Endothelial cell (in vitro differentiated cells): Measurements from ENCODE around the gene FBXO30. TPM values are rescaled to one million over a fixed set of nuclear protein-coding genes. Genes with fewer than 3 reads are reported as not detected.

Source experiments
- DNase-seq: peaks from one replicate; pipeline ENCODE4 v3.0.0; 2021; ENCODE audit warnings: low spot score
- H3K27ac Mint-ChIP-seq: one replicate; pipeline ENCODE4 v1.8.0; 2021; ENCODE audit warnings: mixed read lengths, inconsistent platforms; ENCODE audit not compliant: unreplicated experiment
- H3K27me3 Mint-ChIP-seq: one replicate; pipeline ENCODE4 v1.8.0; 2021; ENCODE audit warnings: mild to moderate bottlenecking, moderate library complexity, mixed read lengths, inconsistent platforms; ENCODE audit not compliant: unreplicated experiment
- H3K36me3 Mint-ChIP-seq: one replicate; pipeline ENCODE4 v1.8.0; 2021; ENCODE audit warnings: mild to moderate bottlenecking, low read depth, mixed read lengths, inconsistent platforms; ENCODE audit not compliant: unreplicated experiment
- H3K4me1 Mint-ChIP-seq: one replicate; pipeline ENCODE4 v1.8.0; 2021; ENCODE audit warnings: mild to moderate bottlenecking, mixed read lengths, inconsistent platforms; ENCODE audit not compliant: unreplicated experiment
- H3K4me3 Mint-ChIP-seq: one replicate; pipeline ENCODE4 v1.8.0; 2021; ENCODE audit warnings: mild to moderate bottlenecking, mixed read lengths, inconsistent platforms; ENCODE audit not compliant: unreplicated experiment
- H3K9me3 Mint-ChIP-seq: one replicate; pipeline ENCODE4 v1.8.0; 2021; ENCODE audit warnings: mixed read lengths, inconsistent platforms; ENCODE audit not compliant: unreplicated experiment
- total RNA-seq: library from RNA; stranded (reverse); fragmentation: NEBNext Ultra II Directional; extraction: Animal tissue kit (Norgen Biotek cat#: 25700); gene quantifications from one replicate; pipeline ENCODE4 v1.2.1, GENCODE V29; 2021; ENCODE audit not compliant: unreplicated experiment
- TF ChIP-seq, protein P1 (sequence below): fragments of 200-600 bp; sonication (generic); IDR thresholded peaks from one replicate; pipeline ENCODE4 v1.5.0; 2021; ENCODE audit warnings: antibody characterized with exemption; ENCODE audit not compliant: unreplicated experiment

FBXO30 gene
- total RNA-seq, 1 donor from 2014 or later: 14.2 TPM

DNA sequence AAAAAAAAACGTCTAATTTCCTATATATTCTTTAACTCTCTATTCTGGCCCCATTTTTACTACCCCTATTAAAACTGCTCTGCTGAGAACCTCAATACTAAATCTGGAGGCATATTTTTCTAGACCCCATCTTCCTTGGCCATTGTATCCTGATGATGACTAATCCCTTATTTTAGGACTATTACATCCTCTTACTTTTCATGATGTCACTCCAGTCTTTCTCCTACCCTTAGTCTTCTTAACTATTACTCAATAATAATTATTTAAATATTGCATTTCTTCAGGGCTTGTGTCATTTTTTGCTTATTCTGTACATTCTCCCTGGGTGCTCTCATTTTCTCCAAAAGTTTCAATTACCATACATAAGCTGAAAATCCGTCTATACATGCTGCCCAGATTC, 6.4 kb downstream of the FBXO30 start:
- Mint-ChIP-seq H3K27ac (peak overlapping the region; percentile 43), H3K9me3 (no peaks in the 10 kb centered on the region), H3K36me3 (peaks cover 21% of the 10 kb centered on the region), H3K4me3 (no peak overlapping the region), H3K4me1 (peaks cover 15% of the 10 kb centered on the region), H3K27me3 (peaks cover 2% of the 10 kb centered on the region)
- TF ChIP-seq, protein P1, sequence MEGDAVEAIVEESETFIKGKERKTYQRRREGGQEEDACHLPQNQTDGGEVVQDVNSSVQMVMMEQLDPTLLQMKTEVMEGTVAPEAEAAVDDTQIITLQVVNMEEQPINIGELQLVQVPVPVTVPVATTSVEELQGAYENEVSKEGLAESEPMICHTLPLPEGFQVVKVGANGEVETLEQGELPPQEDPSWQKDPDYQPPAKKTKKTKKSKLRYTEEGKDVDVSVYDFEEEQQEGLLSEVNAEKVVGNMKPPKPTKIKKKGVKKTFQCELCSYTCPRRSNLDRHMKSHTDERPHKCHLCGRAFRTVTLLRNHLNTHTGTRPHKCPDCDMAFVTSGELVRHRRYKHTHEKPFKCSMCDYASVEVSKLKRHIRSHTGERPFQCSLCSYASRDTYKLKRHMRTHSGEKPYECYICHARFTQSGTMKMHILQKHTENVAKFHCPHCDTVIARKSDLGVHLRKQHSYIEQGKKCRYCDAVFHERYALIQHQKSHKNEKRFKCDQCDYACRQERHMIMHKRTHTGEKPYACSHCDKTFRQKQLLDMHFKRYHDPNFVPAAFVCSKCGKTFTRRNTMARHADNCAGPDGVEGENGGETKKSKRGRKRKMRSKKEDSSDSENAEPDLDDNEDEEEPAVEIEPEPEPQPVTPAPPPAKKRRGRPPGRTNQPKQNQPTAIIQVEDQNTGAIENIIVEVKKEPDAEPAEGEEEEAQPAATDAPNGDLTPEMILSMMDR: no peak
- DNase-seq: no peak

- Mint-ChIP-seq H3K9me3 (no peaks in the 10 kb centered on the region), H3K4me3 (no peak overlapping the region), H3K4me1 (peaks cover 5% of the 10 kb centered on the region), H3K27ac (no peak overlapping the region), H3K27me3 (no peaks in the 10 kb centered on the region), H3K36me3 (peaks cover 21% of the 10 kb centered on the region)
- DNase-seq: no peak
- TF ChIP-seq, protein P1: no peak
Measured at GRCh38 chr6:145802141-145802540, 12.5 kb downstream of the FBXO30 start.

DNA sequence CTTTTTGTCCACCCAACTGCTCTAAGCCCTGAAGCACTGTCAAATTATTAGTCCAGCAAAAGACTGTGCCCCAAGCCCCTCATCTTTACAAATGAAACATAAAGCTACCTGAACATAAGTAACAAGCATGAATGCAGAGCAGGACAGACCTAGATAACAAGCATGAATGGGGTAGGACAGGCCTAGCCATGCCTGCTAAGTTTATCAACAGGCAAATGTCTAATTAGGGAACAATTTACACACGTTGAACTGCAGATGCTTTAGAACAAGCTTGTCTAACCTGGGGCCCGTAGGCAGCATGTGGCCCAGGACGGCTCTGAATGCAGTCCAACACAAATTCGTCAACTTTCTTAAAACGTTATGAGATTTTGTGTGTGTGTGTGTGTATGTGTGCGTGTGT, 13.6 kb downstream of the FBXO30 start:
- peaks cover 18% of the 10 kb centered on the region for H3K36me3 Mint-ChIP-seq

DNA sequence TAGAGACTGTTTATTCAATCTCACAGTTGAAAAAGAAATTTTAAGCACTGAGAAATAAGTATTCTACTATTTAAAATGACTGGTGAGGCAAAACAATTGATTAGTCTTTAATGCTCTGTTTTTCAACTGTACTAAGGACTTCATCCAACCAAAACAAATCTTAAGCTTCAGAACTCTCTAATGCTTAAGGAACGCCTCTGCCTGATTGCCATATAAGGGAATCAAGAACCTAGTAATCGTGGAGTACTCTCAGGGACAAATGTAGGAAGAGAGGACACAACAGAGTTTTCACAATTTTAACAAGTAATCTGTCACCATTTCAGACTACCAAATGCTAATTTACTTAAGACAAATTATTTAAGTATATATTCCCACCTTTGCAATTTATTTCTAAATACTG, 16.1 kb downstream of the FBXO30 start:
- Mint-ChIP-seq H3K9me3 (no peaks in the 10 kb centered on the region), H3K27me3 (no peaks in the 10 kb centered on the region), H3K4me3 (no peak overlapping the region), H3K36me3 (no peaks in the 10 kb centered on the region), H3K4me1 (no peaks in the 10 kb centered on the region), H3K27ac (no peak overlapping the region)
- DNase-seq: no peak
- TF ChIP-seq, protein P1: no peak

More for the DNA sequence above, 13.6 kb downstream of the FBXO30 start:
- Mint-ChIP-seq H3K27me3 (no peaks in the 10 kb centered on the region), H3K9me3 (no peaks in the 10 kb centered on the region), H3K4me3 (no peak overlapping the region), H3K4me1 (peaks cover 5% of the 10 kb centered on the region), H3K27ac (no peak overlapping the region)
- DNase-seq: no peak
- TF ChIP-seq, protein P1: no peak

- no peaks in the 10 kb centered on the region for H3K4me1 Mint-ChIP-seq
- H3K27ac Mint-ChIP-seq: no peak overlapping the region
- TF ChIP-seq, protein P1: no peak
- DNase-seq: no peak
- peaks cover 50% of the 10 kb centered on the region for H3K36me3 Mint-ChIP-seq
- peaks cover 5% of the 10 kb centered on the region for H3K27me3 Mint-ChIP-seq
- no peak overlapping the region for H3K4me3 Mint-ChIP-seq
- peaks cover 10% of the 10 kb centered on the region for H3K9me3 Mint-ChIP-seq
Measured at GRCh38 chr6:145789443-145789842, 25.2 kb downstream of the FBXO30 start.
